Testis (tissue), 2 donors: ENCODE results near the gene BTNL8.

Source experiments
- POLR2A ChIP-seq: fragments of 450-650 bp; IDR thresholded peaks from one replicate; pipeline ENCODE4 v1.6.1; 2017; ENCODE audit warnings: antibody characterized with exemption, mild to moderate bottlenecking, moderate library complexity
- TF ChIP-seq, protein P1 (sequence below), 3 experiments: fragments of 450-650 bp in 2 of 3; fragments of 200-600 bp in 1 of 3; sonication (generic) in 1 of 3; IDR thresholded peaks; one replicate each; pipeline ENCODE4 v1.5.1; 2016 to 2019; ENCODE audit warnings: antibody characterized with exemption in 3 of 3, mild to moderate bottlenecking in 2 of 3, moderate library complexity in 1 of 3

DNA sequence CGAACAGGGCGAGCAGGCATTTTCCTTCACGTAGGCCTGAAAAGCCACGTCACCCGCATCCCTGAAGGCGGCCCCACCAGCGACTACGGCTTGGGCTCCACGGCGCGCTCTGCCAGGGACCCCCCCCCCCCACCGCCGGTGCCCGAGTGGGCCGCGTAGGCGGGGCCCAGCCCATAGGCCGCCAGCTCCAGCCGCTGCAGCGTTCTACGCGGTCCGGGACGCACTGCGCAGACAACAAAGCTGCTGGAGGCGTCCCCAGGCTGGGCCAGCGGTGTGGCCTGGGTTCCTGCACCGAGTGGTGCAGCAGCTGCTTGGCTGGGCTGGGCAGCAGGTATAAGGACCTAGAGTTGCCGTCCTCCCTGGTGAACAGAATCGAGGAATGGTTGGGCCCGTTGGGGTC lies 71.4 kb downstream of the BTNL8 start:
- TF ChIP-seq, protein P1, sequence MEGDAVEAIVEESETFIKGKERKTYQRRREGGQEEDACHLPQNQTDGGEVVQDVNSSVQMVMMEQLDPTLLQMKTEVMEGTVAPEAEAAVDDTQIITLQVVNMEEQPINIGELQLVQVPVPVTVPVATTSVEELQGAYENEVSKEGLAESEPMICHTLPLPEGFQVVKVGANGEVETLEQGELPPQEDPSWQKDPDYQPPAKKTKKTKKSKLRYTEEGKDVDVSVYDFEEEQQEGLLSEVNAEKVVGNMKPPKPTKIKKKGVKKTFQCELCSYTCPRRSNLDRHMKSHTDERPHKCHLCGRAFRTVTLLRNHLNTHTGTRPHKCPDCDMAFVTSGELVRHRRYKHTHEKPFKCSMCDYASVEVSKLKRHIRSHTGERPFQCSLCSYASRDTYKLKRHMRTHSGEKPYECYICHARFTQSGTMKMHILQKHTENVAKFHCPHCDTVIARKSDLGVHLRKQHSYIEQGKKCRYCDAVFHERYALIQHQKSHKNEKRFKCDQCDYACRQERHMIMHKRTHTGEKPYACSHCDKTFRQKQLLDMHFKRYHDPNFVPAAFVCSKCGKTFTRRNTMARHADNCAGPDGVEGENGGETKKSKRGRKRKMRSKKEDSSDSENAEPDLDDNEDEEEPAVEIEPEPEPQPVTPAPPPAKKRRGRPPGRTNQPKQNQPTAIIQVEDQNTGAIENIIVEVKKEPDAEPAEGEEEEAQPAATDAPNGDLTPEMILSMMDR (IDR thresholded peaks at IDR 0.05) = no peak
- no peak for TF ChIP-seq POLR2A
